Right forelimb (tissue), 1 donor: ENCODE results near the gene GJC2.

Source experiments
- DNase-seq: peaks from one replicate; pipeline ENCODE4 v3.0.0-alpha.2; 2018

The GJC2 gene

DNA sequence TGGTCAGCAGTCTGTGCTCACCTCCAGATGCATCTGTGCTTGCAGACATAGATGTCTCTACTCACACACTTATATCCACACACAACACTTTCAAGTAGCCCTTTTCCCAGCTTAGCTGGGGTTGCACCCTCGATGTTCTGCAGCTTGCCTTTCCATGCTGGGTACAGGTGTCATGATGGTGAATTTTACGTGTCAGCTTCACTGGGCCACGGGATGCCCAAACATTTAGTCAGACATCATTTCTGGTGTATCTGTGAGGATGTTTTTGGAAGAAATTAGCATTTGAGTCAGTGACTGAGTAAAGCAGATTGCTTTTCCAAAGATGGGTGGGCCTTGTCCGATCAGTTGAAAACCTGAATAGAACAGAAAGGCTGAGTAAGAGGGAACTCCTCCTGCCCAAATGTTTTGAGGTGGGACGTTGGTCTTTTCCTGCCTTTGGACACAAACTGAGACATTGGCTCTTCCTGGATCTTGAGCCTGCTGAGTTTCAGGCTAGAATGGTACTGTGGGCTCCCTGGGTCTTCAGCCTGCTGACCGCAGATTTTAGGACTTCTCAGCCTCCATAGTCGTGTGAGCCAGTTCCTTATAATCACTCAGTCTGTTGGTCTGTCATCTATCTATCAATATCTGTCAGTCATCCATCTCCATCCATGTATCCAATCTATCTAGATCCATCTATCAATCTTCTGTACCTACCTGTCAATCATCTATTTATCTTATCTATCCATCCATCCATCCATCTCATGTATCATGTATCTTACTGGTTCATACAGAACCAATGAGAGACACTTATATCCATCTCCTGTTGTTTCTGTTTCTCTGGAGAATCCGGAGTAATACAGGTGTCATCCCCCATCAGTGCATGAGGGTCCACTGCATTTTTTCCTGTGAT lies 45.4 kb downstream of the GJC2 start:
- no peak for DNase-seq

GRCh38 chr1:228197555-228198147 lies 47.9 kb downstream of the GJC2 start:
- no peak for DNase-seq

- DNase-seq, result no peak
These were observed 49.4 kb downstream of the GJC2 start for GRCh38 chr1:228198977-228199590.

DNA sequence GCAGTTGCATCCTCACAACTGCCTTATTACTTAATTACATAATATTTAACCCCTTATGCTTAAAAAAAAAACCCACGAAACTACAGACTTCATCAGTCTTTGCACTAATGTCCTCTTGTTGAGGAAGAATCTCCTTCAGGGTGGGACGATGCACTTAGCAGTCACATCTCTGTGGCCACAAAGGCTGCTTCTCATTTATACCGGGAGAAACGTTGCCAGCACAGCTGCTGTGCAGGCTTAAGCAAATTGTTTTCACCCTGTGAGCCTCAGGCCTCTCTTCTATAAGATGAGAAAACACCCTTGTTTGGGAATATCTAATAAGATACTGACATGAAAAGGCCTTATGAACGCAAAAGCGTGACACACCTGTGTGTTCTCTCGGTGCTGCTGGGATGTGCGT lies 55.2 kb downstream of the GJC2 start:
- DNase-seq, result no peak

GRCh38 chr1:228205526-228206436 lies 56.1 kb downstream of the GJC2 start:
- no peak for DNase-seq

DNA sequence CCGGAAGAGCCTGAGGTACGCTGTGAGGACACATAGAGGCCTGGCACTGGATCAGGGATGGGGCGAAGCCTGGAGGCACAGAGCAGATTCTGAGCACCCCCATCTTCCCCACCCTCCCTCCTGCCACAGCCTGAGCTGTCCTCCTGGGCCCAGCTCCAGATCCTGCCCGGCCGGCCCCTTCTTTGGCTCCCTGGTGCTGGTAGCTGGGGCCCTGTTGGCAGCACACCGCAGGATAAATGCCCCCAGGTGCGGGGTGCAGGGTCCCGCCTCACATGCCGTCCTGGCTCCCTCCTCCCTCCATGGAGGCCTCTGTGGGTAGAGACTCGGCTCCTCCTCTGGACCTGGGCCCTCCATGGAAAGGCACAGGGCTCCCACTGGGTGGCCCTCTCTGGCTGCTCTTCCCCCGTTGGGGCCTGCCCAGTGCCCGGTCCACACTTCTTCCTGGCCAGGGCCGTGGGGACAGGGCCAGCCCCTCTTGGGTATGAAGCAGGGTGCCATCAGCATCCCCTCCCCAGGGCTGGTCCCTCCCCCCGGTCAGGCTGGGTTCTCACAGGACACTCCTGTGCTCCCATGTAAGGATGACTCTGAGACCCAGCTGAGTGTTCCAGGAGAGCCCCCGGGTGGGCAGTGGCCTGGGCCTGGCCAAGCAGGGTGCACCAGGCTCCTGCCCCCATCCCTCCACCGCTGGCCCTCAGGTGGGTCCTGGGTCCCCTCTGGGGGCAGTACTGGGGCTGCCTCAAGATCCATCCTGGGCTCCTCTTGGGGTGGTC lies 57.0 kb downstream of the GJC2 start:
- DNase-seq, result no peak

GRCh38 chr1:228207381-228207810 lies 57.7 kb downstream of the GJC2 start:
- DNase-seq, result no peak

- no peak for DNase-seq
These were observed 58.4 kb downstream of the GJC2 start, which contains the start of gene OBSCN for GRCh38 chr1:228207851-228208821. OBSCN (plus strand) TSS chr1:228208044; CDS start chr1:228211784, 3,740 bp downstream.

DNA sequence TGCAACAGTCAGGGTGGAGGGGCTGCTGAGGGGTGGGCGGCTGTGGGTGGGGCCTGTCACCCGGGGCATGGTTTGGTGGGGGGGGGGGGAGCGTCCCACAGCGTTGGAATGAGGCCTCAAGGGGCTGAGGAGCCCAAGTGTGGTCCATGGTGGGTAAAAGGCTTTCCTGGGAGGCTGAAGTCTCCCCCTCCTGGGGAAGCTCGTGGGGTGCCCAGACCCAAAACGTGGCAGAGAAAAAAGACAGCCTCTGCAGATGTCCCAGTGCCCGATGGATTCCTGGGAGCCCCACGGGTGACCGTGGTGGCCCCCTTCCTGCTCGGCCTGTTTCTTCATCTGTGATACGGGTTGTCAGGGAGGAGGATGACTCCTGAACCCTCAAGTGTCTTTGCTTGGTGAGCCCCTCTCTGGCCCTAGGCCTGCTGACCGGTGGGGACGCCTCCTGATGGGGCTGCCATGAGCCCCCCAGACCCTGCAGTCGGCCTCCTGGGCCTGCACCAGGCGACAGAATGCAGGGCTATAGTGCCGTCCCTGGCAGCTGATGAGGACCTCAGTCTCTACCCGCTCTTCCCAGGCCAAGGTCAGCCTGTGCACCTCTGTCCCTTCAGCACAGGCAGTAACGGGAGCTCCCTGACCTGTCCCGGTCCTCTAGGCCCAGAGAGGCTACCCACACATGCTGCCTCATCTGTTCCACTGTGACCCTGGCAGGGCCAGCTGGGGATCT lies 59.3 kb downstream of the GJC2 start:
- no peak for DNase-seq
